A549 (cell line): ENCODE results near the gene SLC2A6. TPM values are rescaled to one million over a fixed set of nuclear protein-coding genes. Genes with fewer than 3 reads are reported as not detected.

Experiments used
- ATAC-seq, 2 experiments: fragments of 200-7000 bp in 1 of 2; fragments of >200 bp in 1 of 2; cut with Nextera tagmentation in 1 of 2; cut with Tn5 transposase in 1 of 2; 3 replicates each; pipeline versions ENCODE4 v1.8.0 to v1.9.1; 2018 to 2020; ENCODE audit warnings: mild to moderate bottlenecking in 1 of 2, moderate library complexity in 1 of 2
- CTCF ChIA-PET: fragments of 300-600 bp; sonication (Branson Sonifier 250); formaldehyde crosslinking; extraction: SDS; loops from one replicate; lab custom pipeline; 2021; ENCODE audit warnings: antibody characterized with exemption, inconsistent platforms; lab: Yijun Ruan, JAX
- POLR2A ChIA-PET: fragments of 350-600 bp; formaldehyde crosslinking; extraction: SDS; loops from one replicate; lab custom pipeline; 2021; ENCODE audit warnings: antibody characterized with exemption, inconsistent platforms; lab: Yijun Ruan, JAX
- DNase-seq, 2 experiments: peaks; one replicate each; pipeline versions ENCODE4 v3.0.0 to v3.0.0-alpha.2; 2011 to 2016; ENCODE audit warnings: low read depth in 1 of 2, low spot score in 1 of 2
- FAIRE-seq: peaks from 2 replicates; lab custom pipeline; 2011; peaks lifted over from hg19 to GRCh38; lab: Jason Lieb, UNC
- H3K27ac ChIP-seq, 2 experiments: fragments of >200 bp; sonication (Bioruptor Twin); formaldehyde crosslinking; 3 replicates each; pipeline ENCODE4 v1.5.1; 2016 to 2017
- H3K4me1 ChIP-seq: fragments of >200 bp; sonication (Bioruptor Twin); formaldehyde crosslinking; 3 replicates; pipeline ENCODE4 v1.6.1; 2016
- H3K4me2 ChIP-seq: fragments of >200 bp; sonication (Bioruptor Twin); formaldehyde crosslinking; 3 replicates; pipeline ENCODE4 v1.6.1; 2016
- H3K4me3 ChIP-seq: fragments of >200 bp; sonication (Bioruptor Twin); formaldehyde crosslinking; 3 replicates; pipeline ENCODE4 v1.5.1; 2016
- H3K9me3 ChIP-seq: fragments of >200 bp; sonication (Bioruptor Twin); formaldehyde crosslinking; 3 replicates; pipeline ENCODE4 v1.6.1; 2016
- BHLHE40 ChIP-seq: IDR thresholded peaks from 2 replicates; pipeline ENCODE4 v1.6.1; 2012; ENCODE audit warnings: low read depth, low read length, inconsistent platforms
- CBX2 ChIP-seq: fragments of 200-600 bp; sonication (generic); IDR thresholded peaks from 2 replicates; pipeline ENCODE4 v1.6.1; 2016; ENCODE audit warnings: low read depth, mild to moderate bottlenecking, borderline replicate concordance
- CEBPB ChIP-seq, 2 experiments: fragments of >200 bp in 1 of 2; sonication (Bioruptor Twin) in 1 of 2; formaldehyde crosslinking in 1 of 2; IDR thresholded peaks; 2 replicates each; pipeline ENCODE4 v1.6.1; 2012 to 2016
- CHD2 ChIP-seq: fragments of 150-350 bp; IDR thresholded peaks from 2 replicates; pipeline ENCODE4 v1.6.1; 2014; ENCODE audit warnings: low read length; ENCODE audit not compliant: partially characterized antibody
- CTCF ChIP-seq: fragments of >200 bp; sonication (Bioruptor Twin); formaldehyde crosslinking; IDR thresholded peaks from 3 replicates; pipeline ENCODE4 v1.5.1; 2016
- EP300 ChIP-seq, 2 experiments: fragments of >200 bp; sonication (Bioruptor Twin); formaldehyde crosslinking; IDR thresholded peaks; 2 replicates in 1 of 2; 3 replicates in 1 of 2; pipeline ENCODE4 v1.6.1; 2016 to 2017
- ESRRA ChIP-seq: fragments of 150-350 bp; IDR thresholded peaks from 2 replicates; pipeline ENCODE4 v1.6.1; 2014; ENCODE audit warnings: mild to moderate bottlenecking, low read length, borderline replicate concordance
- FOSL2 ChIP-seq, 2 experiments: fragments of 450-650 bp in 1 of 2; fragments of >200 bp in 1 of 2; sonication (Bioruptor Twin) in 1 of 2; formaldehyde crosslinking; IDR thresholded peaks; 2 replicates each; pipeline versions ENCODE4 v1.5.0 to v1.6.1; 2016 to 2020; ENCODE audit warnings: mild to moderate bottlenecking in 1 of 2, moderate library complexity in 1 of 2
- HMGXB4 ChIP-seq: fragments of 250-450 bp; sonication (Bioruptor Pico); IDR thresholded peaks from 2 replicates; pipeline ENCODE4 v1.5.0; 2021; ENCODE audit warnings: mild to moderate bottlenecking, moderate library complexity, borderline replicate concordance
- HOXB13 ChIP-seq: fragments of 250-450 bp; sonication (Bioruptor Pico); IDR thresholded peaks from 2 replicates; pipeline ENCODE4 v1.5.0; 2020; ENCODE audit warnings: low read depth, mild to moderate bottlenecking, moderate library complexity
- KDM5A ChIP-seq: fragments of 200-600 bp; sonication (generic); IDR thresholded peaks from 2 replicates; pipeline ENCODE4 v1.6.1; 2016; ENCODE audit warnings: antibody characterized with exemption, mild to moderate bottlenecking
- MAFK ChIP-seq: fragments of 450-650 bp; IDR thresholded peaks from 2 replicates; pipeline ENCODE4 v1.6.1; 2014; ENCODE audit not compliant: partially characterized antibody
- MAX ChIP-seq: IDR thresholded peaks from 2 replicates; pipeline ENCODE4 v1.6.1; 2012
- MAZ ChIP-seq: fragments of 150-350 bp; IDR thresholded peaks from 2 replicates; pipeline ENCODE4 v1.6.1; 2014; ENCODE audit warnings: antibody characterized with exemption, low read depth, low read length, borderline replicate concordance
- NFE2L2 ChIP-seq: fragments of 150-350 bp; conservative IDR thresholded peaks from 2 replicates; pipeline ENCODE4 v1.6.1; 2014; ENCODE audit warnings: low read length
- RAD21 ChIP-seq, 2 experiments: fragments of >200 bp in 1 of 2; sonication (Bioruptor Twin) in 1 of 2; formaldehyde crosslinking in 1 of 2; IDR thresholded peaks in 1 of 2; conservative IDR thresholded peaks in 1 of 2; 2 replicates in 1 of 2; 3 replicates in 1 of 2; pipeline ENCODE4 v1.6.1; 2012 to 2018; ENCODE audit warnings: inconsistent platforms in 1 of 2
- REST ChIP-seq: fragments of 200-600 bp; sonication (generic); IDR thresholded peaks from 2 replicates; pipeline ENCODE4 v1.6.1; 2016; ENCODE audit warnings: antibody characterized with exemption, mild to moderate bottlenecking, moderate library complexity
- RNF2 ChIP-seq: fragments of 200-600 bp; sonication (generic); IDR thresholded peaks from 2 replicates; pipeline ENCODE4 v1.6.1; 2016; ENCODE audit warnings: low read depth, mild to moderate bottlenecking, antibody characterized with exemption, moderate library complexity, borderline replicate concordance
- TFCP2L1 ChIP-seq: fragments of 250-450 bp; sonication (Bioruptor Pico); IDR thresholded peaks from 2 replicates; pipeline ENCODE4 v1.5.0; 2021; ENCODE audit warnings: mild to moderate bottlenecking
- USF2 ChIP-seq: fragments of 450-650 bp; IDR thresholded peaks from 2 replicates; pipeline ENCODE4 v1.6.1; 2014; ENCODE audit warnings: antibody characterized with exemption
- ZC3H11A ChIP-seq: fragments of 450-650 bp; IDR thresholded peaks from 2 replicates; pipeline ENCODE4 v1.6.1; 2014; ENCODE audit warnings: antibody characterized with exemption, mild to moderate bottlenecking
- ZFP36 ChIP-seq: fragments of 450-650 bp; IDR thresholded peaks from 2 replicates; pipeline ENCODE4 v1.6.1; 2014; ENCODE audit warnings: borderline replicate concordance; ENCODE audit not compliant: partially characterized antibody
- ZNF302 ChIP-seq: fragments of 250-450 bp; sonication (Bioruptor Pico); IDR thresholded peaks from 2 replicates; pipeline ENCODE4 v1.9.0; 2021; ENCODE audit warnings: inconsistent platforms, mild to moderate bottlenecking, moderate library complexity
- WGBS: methylation state at CpG from one replicate; pipeline ENCODE4 v1.1.6; 2017; ENCODE audit errors: missing lambda C conversion rate; 5-methylcytosine and 5-hydroxymethylcytosine counted together
- polyA plus RNA-seq, 4 experiments: library from polyadenylated mRNA; depleted of rRNA in 3 of 4; stranded (reverse); fragments of >200 nt; fragmentation: RNase III in 1 of 4; extraction: RNeasy Plus Mini Kit Qiagen cat#74134 plus additional on column Dnase treatment in 1 of 4; gene quantifications; 2 replicates in 3 of 4; 3 replicates in 1 of 4; pipeline ENCODE4 v1.2.3, GENCODE V29; 2011 to 2017

The SLC2A6 gene
- polyA plus RNA-seq, 2 of the 4 experiments (the other 2 are of a cell fraction), result 3.7 to 20.5 TPM

DNA sequence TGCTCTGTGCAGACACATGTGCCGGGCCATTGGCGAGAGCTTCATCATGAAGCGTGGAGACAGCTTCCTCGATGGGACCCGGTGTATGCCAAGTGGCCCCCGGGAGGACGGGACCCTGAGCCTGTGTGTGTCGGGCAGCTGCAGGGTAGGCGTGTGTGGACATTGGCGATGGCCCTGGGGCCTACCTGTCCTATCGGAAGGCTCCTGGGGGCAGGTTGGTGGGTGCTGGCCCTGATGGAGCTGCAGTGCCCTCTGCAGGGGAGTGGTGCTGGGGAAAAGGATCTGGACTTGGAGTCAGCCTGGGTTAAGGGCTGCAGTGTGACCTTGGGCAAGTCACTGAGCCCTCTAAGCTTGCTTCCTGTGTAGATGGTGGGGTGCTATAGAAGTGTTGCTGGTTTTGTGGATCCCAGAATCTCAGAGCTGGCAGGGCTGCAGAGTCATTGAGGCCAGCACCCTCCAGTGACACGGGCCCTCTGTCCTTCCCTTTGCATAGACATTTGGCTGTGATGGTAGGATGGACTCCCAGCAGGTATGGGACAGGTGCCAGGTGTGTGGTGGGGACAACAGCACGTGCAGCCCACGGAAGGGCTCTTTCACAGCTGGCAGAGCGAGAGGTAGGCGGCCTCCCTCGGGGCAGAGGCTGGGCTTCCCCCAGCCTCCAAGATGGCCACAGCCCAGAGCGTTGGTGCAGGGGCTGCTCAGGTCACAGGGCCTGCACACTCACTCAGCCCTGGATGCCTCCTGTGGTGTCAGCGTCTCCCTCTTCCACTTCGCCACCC lies 41.0 kb downstream of the SLC2A6 start:
- 54% methylated on average over 10 of the region's 20 CpGs for WGBS
- Histone ChIP-seq H3K9me3 (no peaks in the 10 kb centered on the region), H3K27ac (no peak overlapping the region), H3K4me2 (no peak overlapping the region), H3K4me3 (no peak overlapping the region), H3K4me1 (no peaks in the 10 kb centered on the region)
- no peak for FAIRE-seq
- CTCF ChIA-PET, result interaction anchor here (0.6 to 2.3 kb wide), 14 partner anchors 10 to 257 kb away, joined by 3 to 9 read pairs (median 4); partner anchors contain the start of genes SURF1 and SURF2
- peak; percentile 34; the same call in 1 of the 2 replicates for TF ChIP-seq REST
- peak; percentile 33 for TF ChIP-seq CTCF
- no peak for TF ChIP-seq HOXB13 (CRISPR knock-in tag)
- TF ChIP-seq RAD21 (conservative IDR thresholded peaks at IDR 0.05 in 1 of 2, IDR thresholded peaks at IDR 0.05 in 1 of 2), result peak; percentile 44 to 65; a peak in 4 of 5 replicates
- peak; percentile 52 to 88; a peak in 5 of 6 replicates for ATAC-seq
- POLR2A ChIA-PET, result no interaction called here
- DNase-seq, result peak in 1 of 2 experiments; percentile 46

DNA sequence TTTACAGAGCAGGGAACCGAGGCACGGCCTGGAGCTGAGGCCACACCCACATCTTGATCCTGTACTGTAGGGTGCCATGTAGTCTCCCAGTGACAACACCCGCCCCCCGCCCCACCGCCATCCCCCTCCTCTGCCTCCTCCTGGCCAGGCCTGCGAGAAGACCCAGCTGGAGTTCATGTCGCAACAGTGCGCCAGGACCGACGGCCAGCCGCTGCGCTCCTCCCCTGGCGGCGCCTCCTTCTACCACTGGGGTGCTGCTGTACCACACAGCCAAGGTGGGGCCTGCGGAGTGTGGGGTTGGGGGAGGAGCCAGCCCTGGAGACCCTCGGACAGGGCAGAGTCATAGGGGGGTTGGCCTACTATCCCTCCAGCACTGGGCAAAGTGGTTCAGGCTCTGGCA lies 42.2 kb downstream of the SLC2A6 start:
- Histone ChIP-seq H3K27ac (no peak overlapping the region), H3K4me2 (no peak overlapping the region), H3K9me3 (no peaks in the 10 kb centered on the region), H3K4me1 (no peaks in the 10 kb centered on the region), H3K4me3 (no peak overlapping the region)
- TF ChIP-seq USF2, result no peak
- TF ChIP-seq ZC3H11A, result no peak
- no peak for TF ChIP-seq EP300 (IDR thresholded peaks at IDR 0.05)
- no peak for TF ChIP-seq CEBPB (IDR thresholded peaks at IDR 0.05)
- no peak for TF ChIP-seq HOXB13 (CRISPR knock-in tag)
- TF ChIP-seq ESRRA, result no peak
- TF ChIP-seq ZFP36, result no peak
- TF ChIP-seq NFE2L2, result no peak
- TF ChIP-seq MAFK, result no peak
- TF ChIP-seq FOSL2 (IDR thresholded peaks at IDR 0.05), result no peak
- TF ChIP-seq FOSL2 (CRISPR knock-in tag; IDR thresholded peaks at IDR 0.05), result no peak
- TF ChIP-seq KDM5A, result no peak
- no peak for TF ChIP-seq ZNF302
- TF ChIP-seq TFCP2L1 (CRISPR knock-in tag), result no peak
- TF ChIP-seq HMGXB4 (CRISPR knock-in tag), result no peak
- no peak for TF ChIP-seq CBX2
- no peak for TF ChIP-seq RNF2
- TF ChIP-seq MAX, result no peak
- no peak for TF ChIP-seq BHLHE40
- no peak for TF ChIP-seq MAZ
- TF ChIP-seq CHD2, result no peak
- FAIRE-seq (no peak), ATAC-seq (no peak), DNase-seq (no peak)
- ChIA-PET CTCF (interaction anchor here (1.2 to 2.3 kb wide), 2 partner anchors 8 to 30 kb away, joined by 4 to 9 read pairs; no protein-coding TSS in a partner anchor), POLR2A (no interaction called here)
- 59% methylated on average over 5 of the region's 16 CpGs for WGBS
